HG03060 (cell line): ENCODE measurements around the gene CUX1.
"Not testable (repeated sequence)": the region's sequence is repeated elsewhere in the genome, so short reads cannot be mapped to it uniquely, and the experiment has no call there.

Experiments used
- ATAC-seq: cut with Tn5 transposase; IDR thresholded peaks from one replicate; pipeline ENCODE4 v1.9.1; 2021; ENCODE audit warnings: low read depth, moderate number of reproducible peaks; ENCODE audit not compliant: unreplicated experiment

The CUX1 gene

DNA sequence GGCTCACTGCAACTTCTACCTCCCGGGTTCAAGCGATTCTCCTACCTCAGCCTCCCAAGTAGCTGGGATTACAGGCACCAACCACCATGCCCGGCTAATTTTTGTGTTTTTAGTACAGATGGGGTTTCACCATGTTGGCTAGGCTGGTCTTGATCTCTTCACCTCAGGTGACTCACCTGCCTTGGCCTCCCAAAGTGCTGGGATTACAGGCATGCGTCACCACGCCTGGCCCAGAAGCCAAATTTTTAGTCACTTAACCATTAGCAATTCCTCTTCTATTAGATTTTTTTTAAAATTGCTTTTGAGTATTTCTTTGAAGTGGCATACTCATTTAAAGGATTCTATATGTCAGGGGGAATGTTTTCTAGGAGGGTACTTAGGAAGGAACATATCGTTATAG, 112.5 kb downstream of the CUX1 start:
- not testable (repeated sequence) for ATAC-seq

GRCh38 chr7:101932083-101932482, 114.7 kb downstream of the CUX1 start:
- no peak for ATAC-seq

GRCh38 chr7:101933028-101933427, 115.6 kb downstream of the CUX1 start:
- no peak for ATAC-seq

DNA sequence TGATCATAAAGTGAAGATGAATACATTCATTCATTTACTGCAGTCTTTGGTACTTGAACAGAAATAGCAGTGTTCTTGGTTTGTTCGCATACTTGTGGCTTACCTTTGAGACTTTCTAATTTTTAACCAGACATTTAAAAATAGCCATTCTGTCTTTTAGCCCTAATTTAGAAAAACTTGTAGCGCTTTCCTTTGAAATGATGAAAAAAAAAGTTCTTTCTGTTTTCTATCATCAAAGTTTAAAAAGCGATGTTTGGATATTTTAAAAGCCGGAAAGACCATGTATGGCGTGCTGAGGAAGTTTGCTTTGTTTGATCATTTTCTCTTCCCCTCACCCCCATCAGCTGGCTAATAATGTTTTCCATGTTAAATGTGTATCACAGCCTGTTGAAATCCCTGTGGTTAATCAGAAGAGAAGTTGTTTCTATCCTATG, 116.3 kb downstream of the CUX1 start:
- no peak for ATAC-seq

DNA sequence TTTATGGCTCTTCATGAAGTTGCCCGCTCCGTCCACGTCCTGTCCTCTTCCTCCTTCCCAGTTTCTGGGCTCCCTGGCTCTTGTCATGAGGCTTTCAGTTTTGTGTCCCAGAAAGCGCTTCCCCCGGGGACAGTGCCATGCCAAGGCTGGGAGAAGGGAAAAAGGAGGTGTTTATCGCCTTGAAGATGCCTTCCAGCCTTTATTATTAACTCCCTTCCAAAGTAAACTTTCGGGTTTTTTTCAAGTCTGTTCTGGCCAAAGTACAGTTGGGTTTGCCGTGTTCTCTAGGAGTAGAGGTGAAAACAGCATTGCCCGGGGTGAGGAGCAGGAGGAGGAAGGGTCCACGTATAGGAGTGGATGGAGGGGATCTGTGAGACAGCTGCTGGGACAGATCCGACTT, 117.2 kb downstream of the CUX1 start:
- no peak for ATAC-seq

- no peak for ATAC-seq
Measured at GRCh38 chr7:101935521-101936141, 118.2 kb downstream of the CUX1 start.

DNA sequence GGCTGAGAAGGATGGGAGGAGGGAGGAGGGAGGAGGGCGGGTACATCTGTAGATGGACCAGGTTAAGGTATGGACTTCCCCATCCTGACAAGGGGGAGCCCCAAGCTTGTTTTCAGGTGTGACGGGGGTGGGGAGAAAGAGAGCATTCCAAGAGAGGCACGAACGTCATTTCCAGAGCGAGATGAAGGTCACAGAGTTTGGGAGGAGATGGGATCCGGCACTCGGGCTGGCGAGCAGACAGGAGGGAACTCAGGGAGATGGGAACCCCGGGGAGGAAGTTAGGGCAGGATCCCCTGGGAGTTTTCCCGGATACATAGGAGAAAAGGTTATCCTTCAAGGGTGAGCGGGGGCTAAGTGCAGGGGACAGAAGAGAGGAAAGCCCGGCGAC, 118.8 kb downstream of the CUX1 start:
- ATAC-seq: no peak

DNA sequence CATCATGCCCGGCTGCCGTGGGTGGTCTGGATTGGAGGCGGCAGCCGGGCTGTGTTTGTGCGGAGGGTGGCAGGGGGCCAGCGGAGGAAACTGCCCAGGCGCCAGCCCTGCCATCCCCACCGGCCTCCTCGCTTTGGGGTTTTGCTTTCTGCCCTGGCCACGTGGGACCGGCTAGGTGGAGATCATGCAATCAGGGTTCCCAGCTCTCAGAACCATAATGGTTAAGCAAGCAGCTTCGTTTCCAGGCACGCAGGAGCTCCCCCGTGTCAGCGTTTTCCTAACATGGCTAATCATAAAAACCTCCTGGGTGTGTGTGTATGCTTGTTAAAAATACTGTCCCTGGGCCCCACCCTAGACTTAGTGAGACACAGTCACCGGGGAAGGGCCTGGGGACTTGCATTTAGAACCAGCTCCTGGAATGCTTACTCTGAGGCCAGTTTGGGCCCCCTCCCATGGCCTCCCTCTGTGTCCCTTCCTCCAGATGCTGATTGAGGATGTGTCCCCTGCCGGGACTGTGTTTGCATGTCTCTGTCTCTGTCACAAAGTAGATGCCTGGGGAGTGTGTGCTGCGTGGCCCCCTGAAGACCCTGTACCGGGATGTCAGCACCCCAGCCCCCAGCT, 119.3 kb downstream of the CUX1 start:
- no peak for ATAC-seq

- no peak for ATAC-seq
Measured at GRCh38 chr7:101937717-101938514, 120.5 kb downstream of the CUX1 start.

- no peak for ATAC-seq
Measured at GRCh38 chr7:101939136-101939695, 121.8 kb downstream of the CUX1 start.

- ATAC-seq: no peak
Measured at GRCh38 chr7:101940151-101940550, 122.7 kb downstream of the CUX1 start.

GRCh38 chr7:101940830-101941229, 123.4 kb downstream of the CUX1 start:
- ATAC-seq: no peak

DNA sequence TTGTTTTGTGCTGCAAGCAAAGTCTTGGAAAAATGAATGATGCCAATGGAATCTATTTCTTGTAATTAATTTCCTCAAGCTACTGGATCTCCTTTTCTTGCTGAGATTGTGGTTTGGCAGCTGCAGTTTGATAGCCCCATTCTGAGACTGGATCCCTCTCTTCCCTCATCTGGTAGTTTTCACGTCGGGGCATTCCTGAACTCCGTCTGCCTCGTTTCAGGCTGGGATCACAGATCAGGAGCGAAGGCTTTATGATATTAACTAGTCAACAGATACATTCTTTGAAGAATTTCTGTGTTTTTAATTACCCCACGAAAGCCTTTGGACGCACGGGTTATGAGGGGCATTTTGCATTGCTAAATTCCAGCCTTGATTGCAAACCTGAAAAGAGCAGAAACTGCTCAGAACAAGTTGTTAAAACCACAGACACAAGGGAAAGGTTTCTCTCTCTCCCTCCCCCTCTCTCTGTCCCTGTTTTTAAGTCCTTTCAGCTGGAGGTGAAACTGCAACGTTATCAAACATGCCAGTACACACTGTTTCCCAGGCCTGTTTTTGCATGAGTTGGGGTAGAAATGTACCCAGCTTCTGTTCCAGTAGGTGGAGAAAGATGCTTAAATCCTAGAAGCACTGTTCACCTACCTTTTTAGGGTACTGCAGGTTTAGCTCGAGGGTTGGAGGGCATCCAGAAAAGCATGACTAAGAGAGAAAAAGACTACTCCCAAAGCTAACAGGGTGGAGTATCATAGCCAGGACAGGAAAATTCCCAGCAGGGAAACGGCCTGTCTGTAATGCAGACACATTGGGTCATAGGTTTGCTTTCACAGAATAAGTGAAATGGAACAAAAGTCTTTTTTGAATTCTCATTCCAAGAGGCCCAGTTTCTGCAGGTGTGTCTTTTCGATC, 124.3 kb downstream of the CUX1 start:
- ATAC-seq: no peak

GRCh38 chr7:101942603-101943210, 125.3 kb downstream of the CUX1 start:
- no peak for ATAC-seq

DNA sequence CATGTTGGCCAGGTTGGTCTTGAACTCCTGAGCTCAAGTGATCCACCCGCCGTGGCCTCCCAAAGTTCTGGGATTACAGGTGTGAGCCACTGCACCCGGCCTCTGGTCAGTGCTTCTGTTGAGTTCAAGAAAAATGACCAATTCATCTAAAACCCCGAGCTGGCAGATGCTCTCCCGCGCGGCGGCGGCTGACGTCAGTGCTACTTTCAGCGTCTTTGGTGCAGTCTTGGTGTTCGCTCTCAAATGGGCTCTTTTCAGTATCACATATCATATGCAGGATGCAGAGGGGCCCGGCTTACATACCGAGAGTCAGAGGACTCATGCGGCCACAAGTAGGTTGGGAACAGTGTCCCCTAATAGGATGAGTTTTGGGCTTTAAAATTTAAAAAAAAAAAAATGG, 125.9 kb downstream of the CUX1 start:
- ATAC-seq: no peak

- ATAC-seq: no peak
Measured at GRCh38 chr7:101943889-101944600, 126.6 kb downstream of the CUX1 start.

GRCh38 chr7:101944611-101945010, 127.2 kb downstream of the CUX1 start:
- ATAC-seq: no peak

GRCh38 chr7:101945034-101945758, 127.8 kb downstream of the CUX1 start:
- no peak for ATAC-seq

DNA sequence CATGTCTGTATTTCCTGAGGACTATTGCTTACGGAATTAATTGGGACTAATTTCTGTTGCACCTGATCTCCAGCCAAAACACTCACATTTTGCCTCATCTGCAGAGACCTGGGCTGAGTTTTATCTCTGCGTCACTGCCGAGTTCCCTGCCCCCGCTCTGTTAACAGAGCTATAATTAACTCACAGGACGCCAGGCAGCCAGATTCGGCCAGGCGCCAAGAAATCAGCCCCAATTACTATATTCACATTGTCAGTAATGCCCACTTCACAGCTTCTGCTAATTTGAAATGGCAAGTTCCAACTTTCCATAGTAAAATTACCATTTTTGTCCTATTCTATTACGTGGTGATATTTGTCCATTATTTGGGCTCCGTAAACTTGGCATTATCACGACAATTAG, 130.5 kb downstream of the CUX1 start:
- ATAC-seq: no peak
